ENCODE data around the gene CDH4. TPM values are rescaled to one million over a fixed set of nuclear protein-coding genes. Genes with fewer than 3 reads are reported as not detected.

Gene CDH4
- total and polyA plus RNA-seq, 2 of the 13 experiments (the other 11 are each of a cell fraction or from before 2014, with no cell fraction given): not detected

DNA sequence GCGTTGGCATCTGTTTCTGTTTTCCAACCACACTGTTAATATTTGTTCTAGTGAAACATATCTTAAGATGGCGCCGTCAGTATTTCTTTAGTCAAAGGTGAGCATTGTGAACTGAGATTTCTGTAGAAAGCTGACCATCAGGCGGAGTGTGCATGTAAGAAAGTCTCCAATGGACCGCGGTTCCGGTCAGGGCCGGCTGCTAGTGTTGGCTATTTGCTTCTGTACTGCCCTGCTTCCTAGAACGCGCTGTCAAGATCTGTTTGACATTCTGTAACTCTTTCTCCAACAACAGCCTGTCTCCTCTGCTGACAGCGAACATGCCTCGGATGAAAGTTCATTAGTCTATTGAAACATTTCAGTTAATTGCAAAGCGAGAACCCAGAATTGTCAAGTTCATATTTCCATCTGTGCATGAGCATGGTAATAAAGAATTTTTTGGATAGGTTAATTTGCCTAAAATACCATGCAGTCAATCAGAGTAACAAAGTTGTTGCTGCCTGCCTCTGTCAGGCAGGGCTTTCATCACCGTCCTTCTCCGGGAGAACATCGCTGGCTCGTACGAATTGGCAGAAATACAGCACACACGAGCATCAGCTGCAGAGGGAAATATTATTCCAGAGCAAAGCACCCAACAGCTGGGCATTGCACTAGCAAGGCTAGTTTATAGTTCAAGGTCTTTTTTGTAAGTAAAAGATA lies 369.1 kb downstream of the CDH4 start:
- in situ Hi-C loops (cut with HindIII; ENCODE audit: extremely low pct_ligation_motif_present, low pct_unique_long_range_greater_than_20kb) (no loop called here), intact Hi-C loops (cut with micrococcal nuclease; ENCODE audit: unreplicated experiment) (no loop called here)
- Histone ChIP-seq H3K4me1 (ENCODE audit: insufficient read depth, low read length) (no peaks in the 10 kb centered on the region), H3K79me2 (ENCODE audit: insufficient read depth, low read length) (no peaks in the 10 kb centered on the region), H3K27me3 (ENCODE audit: control insufficient read depth in 1 of 2, insufficient read depth in 2 of 2, low read length in 2 of 2) (peaks cover 26 to 77% of the 10 kb centered on the region in 2 experiments), H2AFZ (ENCODE audit: low read length) (no peak overlapping the region), H3K36me3 (replicated peaks in 1 of 2; ENCODE audit: control insufficient read depth in 1 of 2, insufficient read depth in 2 of 2, low read length in 2 of 2) (no peaks in the 10 kb centered on the region), H4K20me1 (ENCODE audit: insufficient read depth, low read length) (no peaks in the 10 kb centered on the region; the same call in 1 of the 2 replicates), H3K4me3 (replicated peaks in 1 of 3; ENCODE audit: insufficient read depth in 1 of 3, low read depth in 2 of 3, low read length in 3 of 3) (no peak overlapping the region), H3K4me2 (ENCODE audit: low read depth, low read length) (no peak overlapping the region), H3K27ac (ENCODE audit: extremely low read length, insufficient read depth, low read length) (no peak overlapping the region), H3K9ac (ENCODE audit: insufficient read depth, low read depth, low read length) (no peak overlapping the region), H3K9me3 (ENCODE audit: low read length) (no peaks in the 10 kb centered on the region)
- no peak for FAIRE-seq
- CTCF ChIA-PET (ENCODE audit: low intra/inter-chr PET ratio, low total read pairs): no interaction called here
- no peak for TF ChIP-seq DPF2 (CRISPR knock-in tag; IDR thresholded peaks at IDR 0.05; ENCODE audit: borderline replicate concordance, low read depth)
- TF ChIP-seq ATM (IDR thresholded peaks at IDR 0.05; ENCODE audit: borderline replicate concordance): no peak
- TF ChIP-seq, protein P1, sequence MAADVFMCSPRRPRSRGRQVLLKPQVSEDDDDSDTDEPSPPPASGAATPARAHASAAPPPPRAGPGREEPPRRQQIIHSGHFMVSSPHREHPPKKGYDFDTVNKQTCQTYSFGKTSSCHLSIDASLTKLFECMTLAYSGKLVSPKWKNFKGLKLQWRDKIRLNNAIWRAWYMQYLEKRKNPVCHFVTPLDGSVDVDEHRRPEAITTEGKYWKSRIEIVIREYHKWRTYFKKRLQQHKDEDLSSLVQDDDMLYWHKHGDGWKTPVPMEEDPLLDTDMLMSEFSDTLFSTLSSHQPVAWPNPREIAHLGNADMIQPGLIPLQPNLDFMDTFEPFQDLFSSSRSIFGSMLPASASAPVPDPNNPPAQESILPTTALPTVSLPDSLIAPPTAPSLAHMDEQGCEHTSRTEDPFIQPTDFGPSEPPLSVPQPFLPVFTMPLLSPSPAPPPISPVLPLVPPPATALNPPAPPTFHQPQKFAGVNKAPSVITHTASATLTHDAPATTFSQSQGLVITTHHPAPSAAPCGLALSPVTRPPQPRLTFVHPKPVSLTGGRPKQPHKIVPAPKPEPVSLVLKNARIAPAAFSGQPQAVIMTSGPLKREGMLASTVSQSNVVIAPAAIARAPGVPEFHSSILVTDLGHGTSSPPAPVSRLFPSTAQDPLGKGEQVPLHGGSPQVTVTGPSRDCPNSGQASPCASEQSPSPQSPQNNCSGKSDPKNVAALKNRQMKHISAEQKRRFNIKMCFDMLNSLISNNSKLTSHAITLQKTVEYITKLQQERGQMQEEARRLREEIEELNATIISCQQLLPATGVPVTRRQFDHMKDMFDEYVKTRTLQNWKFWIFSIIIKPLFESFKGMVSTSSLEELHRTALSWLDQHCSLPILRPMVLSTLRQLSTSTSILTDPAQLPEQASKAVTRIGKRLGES (CRISPR knock-in tag; IDR thresholded peaks at IDR 0.05; ENCODE audit: borderline replicate concordance): no peak
- no peak for TF ChIP-seq GZF1 (CRISPR knock-in tag; IDR thresholded peaks at IDR 0.05)
- no peak for TF ChIP-seq TBX2 (CRISPR knock-in tag; IDR thresholded peaks at IDR 0.05; ENCODE audit: borderline replicate concordance)
- no peak for TF ChIP-seq ZNF335 (CRISPR knock-in tag; IDR thresholded peaks at IDR 0.05)
- TF ChIP-seq ZNF598 (CRISPR knock-in tag; IDR thresholded peaks at IDR 0.05; ENCODE audit: borderline replicate concordance): no peak
- TF ChIP-seq HNRNPH1 (optimal IDR thresholded peaks at IDR 0.05; ENCODE audit: low read depth, low read length): no peak
- TF ChIP-seq, protein P2, sequence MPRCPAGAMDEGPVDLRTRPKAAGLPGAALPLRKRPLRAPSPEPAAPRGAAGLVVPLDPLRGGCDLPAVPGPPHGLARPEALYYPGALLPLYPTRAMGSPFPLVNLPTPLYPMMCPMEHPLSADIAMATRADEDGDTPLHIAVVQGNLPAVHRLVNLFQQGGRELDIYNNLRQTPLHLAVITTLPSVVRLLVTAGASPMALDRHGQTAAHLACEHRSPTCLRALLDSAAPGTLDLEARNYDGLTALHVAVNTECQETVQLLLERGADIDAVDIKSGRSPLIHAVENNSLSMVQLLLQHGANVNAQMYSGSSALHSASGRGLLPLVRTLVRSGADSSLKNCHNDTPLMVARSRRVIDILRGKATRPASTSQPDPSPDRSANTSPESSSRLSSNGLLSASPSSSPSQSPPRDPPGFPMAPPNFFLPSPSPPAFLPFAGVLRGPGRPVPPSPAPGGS (CRISPR knock-in tag; IDR thresholded peaks at IDR 0.05): no peak
- TF ChIP-seq ZNF674 (CRISPR knock-in tag; IDR thresholded peaks at IDR 0.05; ENCODE audit: low read depth): no peak
- TF ChIP-seq, protein P3, sequence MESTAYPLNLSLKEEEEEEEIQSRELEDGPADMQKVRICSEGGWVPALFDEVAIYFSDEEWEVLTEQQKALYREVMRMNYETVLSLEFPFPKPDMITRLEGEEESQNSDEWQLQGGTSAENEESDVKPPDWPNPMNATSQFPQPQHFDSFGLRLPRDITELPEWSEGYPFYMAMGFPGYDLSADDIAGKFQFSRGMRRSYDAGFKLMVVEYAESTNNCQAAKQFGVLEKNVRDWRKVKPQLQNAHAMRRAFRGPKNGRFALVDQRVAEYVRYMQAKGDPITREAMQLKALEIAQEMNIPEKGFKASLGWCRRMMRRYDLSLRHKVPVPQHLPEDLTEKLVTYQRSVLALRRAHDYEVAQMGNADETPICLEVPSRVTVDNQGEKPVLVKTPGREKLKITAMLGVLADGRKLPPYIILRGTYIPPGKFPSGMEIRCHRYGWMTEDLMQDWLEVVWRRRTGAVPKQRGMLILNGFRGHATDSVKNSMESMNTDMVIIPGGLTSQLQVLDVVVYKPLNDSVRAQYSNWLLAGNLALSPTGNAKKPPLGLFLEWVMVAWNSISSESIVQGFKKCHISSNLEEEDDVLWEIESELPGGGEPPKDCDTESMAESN (CRISPR knock-in tag; conservative IDR thresholded peaks at IDR 0.05): no peak
- no peak for TF ChIP-seq SP4 (CRISPR knock-in tag; IDR thresholded peaks at IDR 0.05)
- no peak for TF ChIP-seq FOXA3 (CRISPR knock-in tag; IDR thresholded peaks at IDR 0.05)
- TF ChIP-seq SMAD1 (CRISPR knock-in tag; IDR thresholded peaks at IDR 0.05; ENCODE audit: borderline replicate concordance, low read depth): no peak
- TF ChIP-seq ZNF556 (CRISPR knock-in tag; IDR thresholded peaks at IDR 0.05; ENCODE audit: borderline replicate concordance): no peak
- TF ChIP-seq ZNF7 (CRISPR knock-in tag; IDR thresholded peaks at IDR 0.05): no peak
- no peak for TF ChIP-seq ZEB1 (IDR thresholded peaks at IDR 0.05; ENCODE audit: insufficient replicate concordance, low read depth)
- no TSS peak for BruUV-seq (replicated peaks)
- 26% methylated on average over 19 of the region's 19 CpGs for WGBS (ENCODE audit: low lambda C conversion rate)
- no peak for ATAC-seq
- DNase-seq (ENCODE audit: low spot score): no peak
- POLR2A ChIA-PET: no interaction called here

All from HepG2 (cell line).